GM20000 (cell line): Measurements from ENCODE around the gene CARMIL3.

Experiments used
- DNase-seq: peaks from one replicate; pipeline ENCODE4 v3.0.0; 2012; ENCODE audit warnings: low spot score
- TF ChIP-seq, protein P1 (sequence below): IDR thresholded peaks from 2 replicates; pipeline ENCODE4 v1.5.1; 2012; ENCODE audit warnings: mild to moderate bottlenecking, control low read depth; ENCODE audit errors: extremely low read depth, missing control alignments

CARMIL3 gene

DNA sequence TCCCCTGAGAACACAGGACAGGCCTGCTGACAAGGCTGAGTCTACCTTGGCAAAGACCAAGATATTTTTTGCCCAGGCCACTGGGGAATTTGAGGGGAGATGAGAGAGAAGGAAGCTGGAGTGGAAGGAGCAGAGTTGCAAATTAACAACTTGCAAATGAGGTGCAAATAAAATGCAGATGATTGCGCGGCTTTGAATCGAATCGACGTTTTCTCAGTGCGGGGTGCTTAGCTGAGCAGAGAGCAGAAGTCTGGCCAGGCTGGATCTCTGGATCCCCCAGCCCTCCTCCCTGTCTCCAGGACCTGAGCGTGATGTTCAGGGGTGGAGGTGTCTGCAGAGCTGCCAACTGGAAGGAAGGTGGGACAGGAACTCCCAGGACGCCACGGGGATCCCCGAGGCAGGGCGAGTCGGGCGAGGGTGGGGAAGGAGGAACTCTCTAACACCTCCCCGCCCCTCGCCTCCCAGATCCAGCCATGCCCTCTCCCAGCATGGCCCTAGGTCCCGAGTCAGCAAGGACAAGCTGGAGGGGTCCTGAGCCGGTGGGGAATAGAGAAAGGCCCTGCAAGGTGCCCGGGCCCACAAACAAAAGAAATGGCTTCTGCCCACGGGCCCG is 527 bp upstream of the CARMIL3 start:
- TF ChIP-seq, protein P1, sequence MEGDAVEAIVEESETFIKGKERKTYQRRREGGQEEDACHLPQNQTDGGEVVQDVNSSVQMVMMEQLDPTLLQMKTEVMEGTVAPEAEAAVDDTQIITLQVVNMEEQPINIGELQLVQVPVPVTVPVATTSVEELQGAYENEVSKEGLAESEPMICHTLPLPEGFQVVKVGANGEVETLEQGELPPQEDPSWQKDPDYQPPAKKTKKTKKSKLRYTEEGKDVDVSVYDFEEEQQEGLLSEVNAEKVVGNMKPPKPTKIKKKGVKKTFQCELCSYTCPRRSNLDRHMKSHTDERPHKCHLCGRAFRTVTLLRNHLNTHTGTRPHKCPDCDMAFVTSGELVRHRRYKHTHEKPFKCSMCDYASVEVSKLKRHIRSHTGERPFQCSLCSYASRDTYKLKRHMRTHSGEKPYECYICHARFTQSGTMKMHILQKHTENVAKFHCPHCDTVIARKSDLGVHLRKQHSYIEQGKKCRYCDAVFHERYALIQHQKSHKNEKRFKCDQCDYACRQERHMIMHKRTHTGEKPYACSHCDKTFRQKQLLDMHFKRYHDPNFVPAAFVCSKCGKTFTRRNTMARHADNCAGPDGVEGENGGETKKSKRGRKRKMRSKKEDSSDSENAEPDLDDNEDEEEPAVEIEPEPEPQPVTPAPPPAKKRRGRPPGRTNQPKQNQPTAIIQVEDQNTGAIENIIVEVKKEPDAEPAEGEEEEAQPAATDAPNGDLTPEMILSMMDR, result no peak
- no peak for DNase-seq

DNA sequence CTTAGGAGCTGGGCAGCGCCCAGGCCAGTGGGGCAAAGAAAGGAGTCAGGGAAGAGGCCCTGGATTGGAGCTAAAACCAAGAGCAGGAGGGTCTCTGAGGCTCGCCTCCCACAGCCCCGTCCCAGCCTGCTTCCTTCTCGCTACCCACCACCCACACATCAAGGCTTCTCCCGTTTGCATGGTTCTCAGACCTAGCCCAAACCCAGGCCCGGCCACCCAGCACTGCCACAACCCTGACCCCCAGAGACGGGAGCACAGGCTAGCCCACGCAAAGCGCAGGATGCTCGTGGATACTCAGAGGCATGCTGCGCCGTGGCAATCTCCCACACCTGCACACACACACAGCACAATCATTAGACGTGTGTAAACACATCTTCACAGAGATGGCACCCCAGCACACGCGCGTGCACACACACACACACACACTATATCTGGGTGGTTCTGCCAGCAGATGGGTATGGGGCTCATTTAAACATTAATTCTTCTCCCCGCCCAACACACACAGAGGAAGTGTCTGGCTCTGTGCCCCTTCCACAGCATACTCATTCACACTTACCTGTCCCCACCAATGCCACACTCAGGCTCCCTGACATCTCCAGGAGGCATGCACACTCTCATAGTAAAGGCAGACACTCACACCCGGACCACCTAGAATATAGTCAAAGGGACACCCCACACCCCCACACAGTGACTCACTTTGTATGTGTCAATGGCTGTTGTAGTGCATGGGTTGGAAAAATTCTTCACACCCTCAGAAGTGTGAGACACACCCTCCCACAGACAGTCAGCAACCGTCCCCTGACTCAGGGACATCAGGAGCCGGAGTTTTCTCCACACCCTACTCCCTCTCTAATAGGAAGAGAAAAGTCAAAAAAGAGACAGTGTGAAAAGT is 1.1 kb downstream of the CARMIL3 start:
- no peak for DNase-seq
- TF ChIP-seq, protein P1, result no peak

DNA sequence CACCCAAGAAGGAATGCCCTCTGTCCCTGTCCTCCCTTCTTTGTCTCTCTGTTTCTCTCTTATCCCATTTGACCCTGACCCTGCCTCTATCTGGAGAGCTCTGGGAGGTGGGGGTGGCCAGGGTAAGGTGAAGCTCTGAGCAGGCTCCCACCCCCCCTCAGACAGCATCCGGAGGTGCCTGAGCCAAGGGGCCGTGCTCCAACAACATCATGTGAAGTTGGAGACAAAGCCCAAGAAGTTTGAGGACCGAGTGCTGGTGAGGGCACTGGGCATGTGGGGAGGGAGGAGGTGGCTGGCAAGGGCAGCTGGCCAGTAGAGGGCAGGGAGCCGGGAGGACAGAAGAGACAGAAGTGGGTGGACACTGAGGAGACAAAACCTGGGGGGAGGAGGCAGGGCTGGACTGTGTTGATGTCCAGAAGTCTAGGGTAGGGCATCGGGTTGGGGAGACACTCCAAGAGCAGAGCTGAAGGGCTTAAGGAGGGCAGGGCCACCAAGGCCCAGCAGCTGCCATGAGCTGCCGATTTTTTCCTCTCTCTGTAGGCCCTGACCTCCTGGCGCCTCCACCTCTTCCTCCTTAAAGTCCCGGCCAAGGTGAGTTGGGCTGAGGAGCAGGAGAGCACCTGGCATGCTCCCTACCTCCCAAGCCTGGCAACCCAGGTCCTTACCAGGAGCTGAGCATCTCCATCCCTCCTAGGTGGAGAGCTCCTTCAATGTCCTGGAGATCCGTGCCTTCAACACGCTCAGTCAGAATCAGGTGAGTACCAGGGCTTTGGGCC is 1.9 kb downstream of the CARMIL3 start:
- DNase-seq, result no peak
- TF ChIP-seq, protein P1, result no peak

DNA sequence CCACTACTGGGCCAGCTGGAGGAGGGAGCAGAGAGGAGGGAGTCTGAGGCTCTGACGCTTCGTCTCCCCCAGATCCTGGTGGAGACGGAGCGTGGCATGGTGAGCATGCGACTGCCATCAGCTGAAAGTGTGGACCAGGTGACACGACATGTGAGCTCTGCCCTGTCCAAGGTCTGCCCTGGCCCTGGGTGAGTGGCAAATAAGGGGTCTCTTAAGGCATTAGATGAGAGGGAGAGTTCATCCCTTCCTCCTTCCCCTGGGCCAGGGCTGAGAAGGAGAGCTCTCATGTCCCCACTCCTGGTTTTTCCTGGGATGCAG is 2.5 kb downstream of the CARMIL3 start:
- TF ChIP-seq, protein P1, result no peak
- DNase-seq, result no peak

DNA sequence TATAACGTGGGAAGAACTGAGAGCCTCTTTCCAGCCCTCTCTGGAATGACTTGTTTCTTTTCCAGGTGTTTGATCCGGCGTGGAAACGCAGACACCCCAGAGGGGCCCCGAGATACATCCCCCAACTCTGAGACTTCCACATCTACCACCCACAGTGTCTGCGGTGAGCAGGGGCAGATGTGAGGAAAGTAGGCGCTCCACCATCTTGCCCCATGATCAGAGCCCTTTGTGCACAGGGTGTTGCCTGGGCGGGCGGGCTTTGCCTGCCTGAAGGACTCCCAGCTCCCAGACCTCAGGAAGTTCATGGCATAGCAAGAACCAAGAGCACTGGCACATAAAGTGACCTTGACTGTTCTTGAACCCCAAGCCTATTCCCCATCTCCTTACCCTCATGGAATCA is 2.8 kb downstream of the CARMIL3 start:
- TF ChIP-seq, protein P1, result no peak
- DNase-seq, result no peak

DNA sequence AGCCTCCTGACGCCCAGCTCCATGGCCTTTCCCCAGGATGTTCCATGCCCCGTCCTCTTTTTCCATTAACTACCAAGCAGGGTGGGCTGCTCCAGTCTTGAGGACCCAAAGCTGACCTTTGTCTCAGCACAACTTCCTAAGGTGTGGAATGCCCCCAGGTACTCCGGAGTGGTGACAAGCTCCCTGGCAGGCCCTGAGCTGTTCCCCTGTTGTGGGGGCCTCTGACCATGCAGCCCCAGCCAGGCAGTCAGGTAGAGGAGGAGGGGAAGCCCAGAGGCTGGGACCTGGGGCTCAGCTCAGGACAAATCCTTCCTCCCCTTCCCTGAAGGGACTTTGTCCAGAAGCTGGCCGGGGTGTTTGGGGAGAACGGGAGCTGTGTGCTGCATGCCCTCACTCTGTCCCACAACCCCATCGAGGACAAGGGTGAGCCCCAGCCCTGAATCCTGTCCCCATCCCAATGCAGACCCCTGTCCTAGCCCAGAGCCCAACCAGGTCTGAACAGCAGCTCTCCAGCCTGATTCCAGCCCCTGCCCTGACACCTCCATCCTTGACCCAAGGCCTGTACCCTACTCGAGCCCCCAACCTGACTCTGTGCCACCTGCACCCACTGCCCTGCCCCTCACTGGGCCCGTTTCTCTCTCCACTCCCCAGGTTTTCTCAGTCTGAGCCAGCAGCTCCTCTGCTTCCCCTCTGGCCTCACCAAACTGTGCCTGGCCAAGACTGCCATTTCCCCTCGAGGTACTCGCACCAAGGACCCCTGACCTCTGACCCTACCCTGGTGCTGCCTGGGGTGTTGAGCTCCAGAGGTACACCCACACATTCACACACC is 4.4 kb downstream of the CARMIL3 start:
- TF ChIP-seq, protein P1, result no peak
- DNase-seq, result no peak
